GM19035 (cell line): ENCODE measurements around the gene CACNA1B.
"Not testable (repeated sequence)": the region's sequence is repeated elsewhere in the genome, so short reads cannot be mapped to it uniquely, and the experiment has no call there.

Experiments
- ATAC-seq: cut with Tn5 transposase; IDR thresholded peaks from one replicate; pipeline ENCODE4 v1.9.1; 2021; ENCODE audit not compliant: unreplicated experiment

CACNA1B gene

GRCh38 chr9:138085568-138085967, 208.0 kb downstream of the CACNA1B start:
- ATAC-seq, result no peak

- not testable (repeated sequence) for ATAC-seq
These were observed 214.5 kb downstream of the CACNA1B start for GRCh38 chr9:138092057-138092456.

- ATAC-seq, result no peak
These were observed 216.4 kb downstream of the CACNA1B start for GRCh38 chr9:138094028-138094427.

DNA sequence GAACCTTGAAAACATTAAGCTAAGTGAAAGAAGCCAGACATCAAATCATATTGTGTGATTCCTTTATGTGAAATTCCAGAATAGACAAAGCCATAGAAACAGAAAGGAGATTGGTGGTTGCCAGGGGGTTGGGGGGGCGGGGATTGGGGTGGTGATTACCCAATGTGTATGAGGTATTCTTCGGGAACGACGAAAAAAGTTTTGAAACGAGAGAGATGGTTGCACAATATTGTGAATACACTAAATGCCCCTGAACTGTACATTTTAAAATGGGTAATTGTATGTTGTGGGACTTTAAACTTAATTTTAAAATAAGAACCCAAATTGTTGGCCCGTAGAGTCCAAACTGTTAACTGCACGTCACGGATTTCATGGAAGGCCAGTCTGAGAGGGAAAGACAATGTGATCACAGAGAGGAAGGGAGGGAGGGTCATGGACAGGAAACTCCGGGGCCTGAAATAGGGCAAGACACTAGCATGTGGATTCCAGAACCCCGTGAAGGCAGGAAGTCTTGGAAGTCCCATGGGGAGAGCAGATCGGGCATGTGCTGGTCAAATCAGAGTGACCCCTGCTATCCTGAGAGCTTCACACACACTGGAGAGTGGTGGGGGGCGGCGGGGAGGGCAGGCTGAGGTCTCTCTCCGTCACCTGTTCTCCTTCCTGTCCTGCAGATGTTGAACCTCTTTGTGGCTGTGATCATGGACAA, 218.4 kb downstream of the CACNA1B start:
- no peak for ATAC-seq

DNA sequence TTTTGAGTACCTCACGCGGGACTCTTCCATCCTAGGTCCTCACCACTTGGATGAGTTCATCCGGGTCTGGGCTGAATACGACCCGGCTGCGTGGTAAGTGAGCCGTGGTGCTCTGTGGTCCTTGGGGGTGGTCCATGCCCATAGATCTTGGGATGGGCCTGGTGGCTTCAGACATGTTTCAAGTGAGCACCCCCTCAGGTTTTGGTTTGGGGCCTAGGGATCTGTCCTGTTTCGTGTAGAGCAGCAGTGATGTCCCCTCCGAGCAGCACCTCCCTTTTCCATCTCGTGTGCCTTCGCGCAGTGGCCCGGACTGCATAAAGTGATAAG, 218.9 kb downstream of the CACNA1B start:
- ATAC-seq, result no peak

- ATAC-seq, result no peak
These were observed 220.0 kb downstream of the CACNA1B start for GRCh38 chr9:138097501-138097991.

GRCh38 chr9:138098116-138098907, 220.7 kb downstream of the CACNA1B start:
- ATAC-seq, result no peak

GRCh38 chr9:138098908-138099791, 221.6 kb downstream of the CACNA1B start:
- no peak for ATAC-seq

- ATAC-seq, result no peak
These were observed 222.4 kb downstream of the CACNA1B start for GRCh38 chr9:138099803-138100598.

- ATAC-seq, result no peak
These were observed 223.2 kb downstream of the CACNA1B start for GRCh38 chr9:138100711-138101350.

GRCh38 chr9:138101444-138102234, 224.1 kb downstream of the CACNA1B start:
- ATAC-seq, result no peak

DNA sequence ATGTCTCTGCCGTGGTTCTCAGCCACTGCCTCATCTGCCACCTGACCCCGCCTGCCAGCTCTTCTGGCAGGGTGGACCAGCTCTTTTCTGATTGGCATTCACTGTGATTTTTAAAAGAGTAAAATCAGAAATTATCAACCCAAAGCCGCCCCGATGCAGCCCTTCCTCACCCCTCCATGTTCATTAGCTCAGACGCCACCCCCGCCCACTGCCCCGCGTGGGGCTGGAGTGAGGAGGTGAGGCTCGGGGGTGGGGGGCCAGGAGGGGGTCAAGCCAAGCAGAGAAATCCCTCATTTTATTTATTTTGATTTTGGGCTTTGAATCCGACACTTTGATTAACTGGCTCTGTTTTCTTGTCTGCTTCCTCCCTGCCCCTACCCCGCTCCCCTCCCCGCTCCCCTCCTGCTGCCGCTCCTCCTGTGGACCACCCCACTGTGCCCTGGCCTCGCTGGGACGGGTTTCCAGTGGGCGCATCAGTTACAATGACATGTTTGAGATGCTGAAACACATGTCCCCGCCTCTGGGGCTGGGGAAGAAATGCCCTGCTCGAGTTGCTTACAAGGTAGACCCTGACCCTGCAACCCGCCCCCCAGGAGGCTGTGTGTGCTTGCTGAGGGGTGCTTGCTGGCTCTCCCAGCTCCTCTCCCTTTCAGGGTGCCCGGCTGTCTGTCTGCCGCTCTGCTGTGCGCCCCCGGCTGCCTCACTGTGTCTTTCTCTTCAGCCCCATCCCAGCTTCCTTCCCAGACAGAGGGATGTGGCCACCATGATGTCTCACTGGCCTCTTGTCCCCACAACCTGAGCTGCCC, 224.9 kb downstream of the CACNA1B start:
- ATAC-seq, result no peak

GRCh38 chr9:138103111-138103848, 225.7 kb downstream of the CACNA1B start:
- ATAC-seq, result no peak

DNA sequence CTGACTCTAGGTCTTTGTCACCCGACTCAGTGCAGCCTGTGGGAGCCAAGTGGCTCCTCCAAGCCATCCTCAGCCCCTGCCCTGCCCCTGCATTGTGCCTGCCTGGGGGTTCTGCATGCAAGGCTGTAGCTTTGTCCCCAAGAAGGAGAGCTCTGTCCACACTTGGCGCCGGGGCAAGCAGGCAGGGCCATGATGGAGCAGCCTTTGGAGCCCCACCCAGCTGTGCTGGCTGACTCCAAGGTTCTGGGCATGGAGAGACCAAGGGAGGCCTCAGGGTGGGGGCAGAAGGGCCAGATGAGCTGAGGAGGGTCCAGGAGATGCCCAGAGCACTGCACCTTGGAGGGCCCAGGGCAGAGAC, 226.2 kb downstream of the CACNA1B start:
- no peak for ATAC-seq

DNA sequence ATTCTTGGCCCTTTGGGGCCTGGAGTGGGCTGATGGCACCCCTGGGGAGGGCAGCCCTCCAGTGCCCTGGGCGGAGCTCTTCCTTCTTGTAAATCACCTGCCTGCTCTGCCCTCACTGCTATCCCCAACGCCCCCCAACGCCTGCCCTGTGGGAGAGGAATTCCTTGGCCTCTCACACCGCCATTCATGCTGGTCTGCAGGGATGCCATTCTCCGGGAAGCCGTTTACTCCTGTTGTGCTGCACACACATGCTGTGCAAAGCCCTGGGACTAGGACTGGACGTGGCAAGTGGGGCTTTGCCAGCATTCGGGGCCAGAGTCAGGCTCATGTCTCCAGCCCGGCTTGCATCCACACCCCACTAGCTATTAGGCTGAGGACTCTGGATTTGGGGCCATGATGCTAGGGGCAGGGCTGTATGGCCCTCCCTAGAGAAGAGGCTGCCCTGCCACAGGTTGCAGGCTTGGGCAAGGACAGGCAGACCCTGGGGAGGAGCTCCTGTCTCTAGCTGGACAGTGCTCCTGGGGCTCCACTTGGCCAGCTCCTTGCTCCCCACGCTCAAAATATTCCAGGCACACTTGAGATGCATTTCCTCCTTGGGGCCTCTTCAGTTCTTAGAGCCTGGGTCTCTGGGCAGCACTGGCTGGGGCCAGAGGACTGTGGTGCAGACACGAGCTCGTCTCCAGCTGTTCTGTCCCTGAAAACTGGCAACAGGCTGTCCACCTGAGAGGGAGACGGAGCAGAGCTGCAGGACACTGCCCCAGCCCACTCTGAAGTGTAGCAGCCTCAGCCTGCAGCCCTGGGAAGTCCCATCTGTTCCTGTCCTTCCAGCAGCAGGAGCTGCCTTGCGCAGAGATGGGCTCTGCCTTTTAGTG, 226.9 kb downstream of the CACNA1B start:
- ATAC-seq, result no peak

GRCh38 chr9:138105123-138105415, 227.5 kb downstream of the CACNA1B start:
- ATAC-seq, result no peak
